KMS-11 (cell line): ENCODE measurements around the gene RIOK1.

ENCODE experiments used
- H2AFZ ChIP-seq: fragments of 200-600 bp; sonication (generic); 2 replicates; pipeline ENCODE4 v1.6.1; 2016; ENCODE audit warnings: antibody characterized with exemption, mixed run types, low read depth
- H3K27ac ChIP-seq: fragments of 200-600 bp; sonication (generic); 2 replicates; pipeline ENCODE4 v1.6.1; 2016; ENCODE audit warnings: mild to moderate bottlenecking, mixed run types
- H3K27me3 ChIP-seq: fragments of 200-600 bp; sonication (generic); 2 replicates; pipeline ENCODE4 v1.6.1; 2017; ENCODE audit warnings: mild to moderate bottlenecking, low read depth, mixed run types, moderate library complexity; ENCODE audit not compliant: insufficient read depth
- H3K36me3 ChIP-seq: fragments of 200-600 bp; sonication (generic); 2 replicates; pipeline ENCODE4 v1.6.1; 2017; ENCODE audit warnings: mild to moderate bottlenecking, mixed run types; ENCODE audit not compliant: insufficient read depth
- H3K4me1 ChIP-seq: fragments of 200-600 bp; sonication (generic); 2 replicates; pipeline ENCODE4 v1.6.1; 2016; ENCODE audit warnings: mild to moderate bottlenecking, low read depth, mixed run types; ENCODE audit not compliant: poor library complexity, severe bottlenecking
- H3K4me2 ChIP-seq: fragments of 200-600 bp; sonication (generic); 2 replicates; pipeline ENCODE4 v1.7.0; 2016; ENCODE audit warnings: mild to moderate bottlenecking, mixed run types
- H3K4me3 ChIP-seq: fragments of 200-600 bp; sonication (generic); IDR thresholded peaks from 2 replicates; pipeline ENCODE4 v1.6.1; 2017; ENCODE audit warnings: low read depth, low read length, mixed read lengths; ENCODE audit not compliant: insufficient read depth
- H3K79me2 ChIP-seq: fragments of 200-600 bp; sonication (generic); 2 replicates; pipeline ENCODE4 v1.6.1; 2016; ENCODE audit warnings: low read depth, mixed run types; ENCODE audit not compliant: insufficient read depth
- H3K9ac ChIP-seq: fragments of 200-600 bp; sonication (generic); 2 replicates; pipeline ENCODE4 v1.6.1; 2016; ENCODE audit warnings: mild to moderate bottlenecking, mixed run types
- H4K20me1 ChIP-seq: fragments of 200-600 bp; sonication (generic); 2 replicates; pipeline ENCODE4 v1.6.1; 2016; ENCODE audit warnings: mild to moderate bottlenecking, mixed run types; ENCODE audit not compliant: insufficient read depth
- TF ChIP-seq, protein P1 (sequence below): fragments of 200-600 bp; sonication (generic); conservative IDR thresholded peaks from 2 replicates; pipeline ENCODE4 v1.6.1; 2017; ENCODE audit warnings: low read depth, mild to moderate bottlenecking, antibody characterized with exemption, low read length, moderate library complexity, mixed read lengths

RIOK1 gene

DNA sequence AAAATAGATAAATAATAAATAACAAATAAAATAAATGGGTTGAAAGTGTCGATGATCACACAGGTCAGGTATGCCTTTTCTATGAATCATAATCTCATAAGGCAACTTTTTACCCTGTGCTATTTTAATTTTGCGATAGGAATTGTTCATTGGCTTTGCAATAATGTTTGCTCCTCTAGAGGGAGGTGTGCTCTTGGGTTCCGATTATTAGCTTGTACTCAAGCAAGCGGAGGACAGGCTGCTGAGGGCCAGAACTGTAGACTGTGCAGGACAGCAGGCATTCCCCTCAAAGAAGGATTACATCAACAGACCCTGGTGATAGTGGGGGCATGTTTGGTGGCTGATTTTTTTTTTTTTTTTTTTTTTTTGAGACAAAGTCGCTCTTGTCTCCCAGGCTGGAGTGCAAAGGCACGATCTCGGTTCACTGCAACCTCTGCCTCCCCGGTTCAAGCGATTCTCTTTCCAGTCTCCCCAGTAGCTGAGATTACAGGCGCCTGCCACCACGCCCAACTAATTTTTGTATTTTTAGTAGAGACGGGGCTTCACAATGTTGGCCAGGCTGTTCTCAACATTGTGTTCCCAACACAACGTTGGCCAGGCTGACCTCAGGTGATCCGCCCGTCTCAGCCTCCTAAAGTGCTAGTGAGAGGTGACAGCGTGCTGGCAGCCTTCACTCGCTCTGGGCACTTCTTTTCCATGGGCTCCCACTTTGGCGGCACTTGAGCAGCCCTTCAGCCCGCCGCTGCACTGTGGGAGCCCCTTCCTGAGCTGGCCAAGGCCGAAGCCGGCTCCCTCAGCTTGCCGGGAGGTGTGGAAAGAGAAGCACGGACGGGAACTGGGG, 35.6 kb downstream of the RIOK1 start:
- Histone ChIP-seq H3K79me2 (no peaks in the 10 kb centered on the region), H3K36me3 (no peaks in the 10 kb centered on the region), H3K4me3 (no peak overlapping the region), H4K20me1 (no peaks in the 10 kb centered on the region), H3K4me1 (no peaks in the 10 kb centered on the region), H2AFZ (no peak overlapping the region), H3K27me3 (no peaks in the 10 kb centered on the region), H3K4me2 (no peak overlapping the region), H3K27ac (no peak overlapping the region), H3K9ac (no peak overlapping the region)
- TF ChIP-seq, protein P1, sequence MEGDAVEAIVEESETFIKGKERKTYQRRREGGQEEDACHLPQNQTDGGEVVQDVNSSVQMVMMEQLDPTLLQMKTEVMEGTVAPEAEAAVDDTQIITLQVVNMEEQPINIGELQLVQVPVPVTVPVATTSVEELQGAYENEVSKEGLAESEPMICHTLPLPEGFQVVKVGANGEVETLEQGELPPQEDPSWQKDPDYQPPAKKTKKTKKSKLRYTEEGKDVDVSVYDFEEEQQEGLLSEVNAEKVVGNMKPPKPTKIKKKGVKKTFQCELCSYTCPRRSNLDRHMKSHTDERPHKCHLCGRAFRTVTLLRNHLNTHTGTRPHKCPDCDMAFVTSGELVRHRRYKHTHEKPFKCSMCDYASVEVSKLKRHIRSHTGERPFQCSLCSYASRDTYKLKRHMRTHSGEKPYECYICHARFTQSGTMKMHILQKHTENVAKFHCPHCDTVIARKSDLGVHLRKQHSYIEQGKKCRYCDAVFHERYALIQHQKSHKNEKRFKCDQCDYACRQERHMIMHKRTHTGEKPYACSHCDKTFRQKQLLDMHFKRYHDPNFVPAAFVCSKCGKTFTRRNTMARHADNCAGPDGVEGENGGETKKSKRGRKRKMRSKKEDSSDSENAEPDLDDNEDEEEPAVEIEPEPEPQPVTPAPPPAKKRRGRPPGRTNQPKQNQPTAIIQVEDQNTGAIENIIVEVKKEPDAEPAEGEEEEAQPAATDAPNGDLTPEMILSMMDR = no peak

DNA sequence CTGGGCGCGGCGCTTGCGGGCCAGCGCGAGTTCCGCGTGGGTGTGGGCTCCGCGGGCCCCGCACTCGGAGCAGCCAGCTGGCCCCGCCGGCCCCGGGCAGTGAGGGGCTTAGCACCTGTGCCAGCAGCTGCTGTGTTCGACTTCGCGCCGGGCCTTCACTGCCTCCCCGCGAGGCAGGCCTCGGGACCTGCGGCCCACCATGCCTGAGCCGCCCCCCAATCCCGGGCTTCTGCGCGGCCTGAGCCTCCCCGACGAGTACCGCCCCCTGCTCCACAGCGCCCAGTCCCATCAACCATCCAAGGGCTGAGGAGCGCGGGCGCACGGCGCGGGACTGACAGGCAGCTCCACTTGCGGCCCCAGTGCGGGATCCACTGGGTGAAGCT, 36.2 kb downstream of the RIOK1 start:
- no peaks in the 10 kb centered on the region for H3K27me3 ChIP-seq
- no peak overlapping the region for H3K27ac ChIP-seq
- H3K4me1 ChIP-seq = no peaks in the 10 kb centered on the region
- H4K20me1 ChIP-seq = no peaks in the 10 kb centered on the region
- H3K79me2 ChIP-seq = no peaks in the 10 kb centered on the region
- no peak overlapping the region for H3K4me3 ChIP-seq
- no peak overlapping the region for H2AFZ ChIP-seq
- H3K36me3 ChIP-seq = no peaks in the 10 kb centered on the region
- no peak overlapping the region for H3K4me2 ChIP-seq
- no peak overlapping the region for H3K9ac ChIP-seq
- TF ChIP-seq, protein P1 = no peak

GRCh38 chr6:7426447-7427169, 37.0 kb downstream of the RIOK1 start:
- Histone ChIP-seq H3K4me1 (no peaks in the 10 kb centered on the region), H3K36me3 (no peaks in the 10 kb centered on the region), H3K9ac (no peak overlapping the region), H4K20me1 (no peaks in the 10 kb centered on the region), H3K27me3 (no peaks in the 10 kb centered on the region), H2AFZ (no peak overlapping the region), H3K27ac (no peak overlapping the region), H3K4me3 (no peak overlapping the region), H3K79me2 (no peaks in the 10 kb centered on the region), H3K4me2 (no peak overlapping the region)
- TF ChIP-seq, protein P1 = no peak

GRCh38 chr6:7431313-7431673, 41.7 kb downstream of the RIOK1 start:
- Histone ChIP-seq H3K79me2 (no peaks in the 10 kb centered on the region), H3K9ac (no peak overlapping the region), H3K4me1 (no peaks in the 10 kb centered on the region), H3K4me2 (no peak overlapping the region), H3K27ac (no peak overlapping the region), H2AFZ (no peak overlapping the region), H4K20me1 (no peaks in the 10 kb centered on the region), H3K4me3 (no peak overlapping the region), H3K27me3 (no peaks in the 10 kb centered on the region), H3K36me3 (no peaks in the 10 kb centered on the region)
- TF ChIP-seq, protein P1 = no peak
